Neural progenitor cell (in vitro differentiated cells): Measurements from ENCODE around the gene MAP1LC3B2.

Experiments
- CTCF ChIP-seq: fragments of 200-600 bp; sonication (generic); IDR thresholded peaks from 2 replicates; pipeline ENCODE4 v1.5.1; 2017; ENCODE audit warnings: antibody characterized with exemption, mild to moderate bottlenecking
- EZH2 ChIP-seq: fragments of 200-600 bp; sonication (generic); IDR thresholded peaks from 2 replicates; pipeline ENCODE4 v1.6.1; 2017; ENCODE audit warnings: antibody characterized with exemption, mild to moderate bottlenecking, moderate library complexity
- EZH2phosphoT487 ChIP-seq: fragments of 200-600 bp; sonication (generic); IDR thresholded peaks from 2 replicates; pipeline ENCODE4 v1.6.1; 2017; ENCODE audit warnings: antibody characterized with exemption

DNA sequence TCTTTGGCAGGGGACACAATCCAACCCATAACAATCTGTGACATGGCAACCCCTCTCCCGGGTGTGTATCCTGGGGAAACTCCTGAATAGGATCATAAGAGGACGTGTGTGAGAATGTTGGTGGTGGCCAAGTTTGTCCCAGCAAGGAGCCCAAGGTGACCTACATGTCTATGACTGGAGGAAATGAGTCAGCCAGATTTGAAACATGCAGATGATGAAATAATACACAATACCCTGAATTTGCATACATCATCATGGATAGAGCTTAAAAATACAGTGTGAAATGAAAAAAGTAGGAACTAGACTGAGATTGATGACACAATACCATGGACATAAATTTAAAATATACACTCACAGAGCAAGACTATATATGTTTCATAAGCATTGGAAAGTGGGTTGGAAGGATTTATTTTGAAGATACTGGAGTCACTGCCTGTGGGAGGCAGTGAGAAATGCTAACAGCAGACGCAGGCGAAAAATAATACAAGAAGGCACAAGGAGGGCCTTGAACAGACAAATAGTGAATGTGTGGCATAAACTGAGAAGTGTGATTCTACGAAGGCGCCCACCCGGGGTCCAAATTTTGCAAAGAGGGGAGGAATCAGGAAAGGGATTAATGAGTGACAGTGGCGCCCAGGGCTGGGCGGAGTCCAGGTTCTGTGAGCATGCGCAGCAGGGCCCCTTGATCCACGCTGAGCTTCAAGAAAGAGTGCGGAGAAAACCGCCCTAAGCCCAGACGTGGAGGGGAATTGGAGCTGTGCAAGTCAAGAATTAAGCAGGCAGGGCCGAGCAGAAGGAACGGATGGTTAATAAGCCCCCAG, 7.0 kb upstream of the MAP1LC3B2 start:
- TF ChIP-seq EZH2 (no peak), CTCF (no peak), EZH2phosphoT487 (no peak)
